GM18502 (cell line): Measurements from ENCODE around the gene AGR2.
"Not testable (repeated sequence)": the region's sequence is repeated elsewhere in the genome, so short reads cannot be mapped to it uniquely, and the experiment has no call there.

Source experiments
- ATAC-seq: cut with Tn5 transposase; IDR thresholded peaks from one replicate; pipeline ENCODE4 v1.9.1; 2021; ENCODE audit warnings: mild to moderate bottlenecking; ENCODE audit not compliant: unreplicated experiment, poor library complexity

Gene AGR2

DNA sequence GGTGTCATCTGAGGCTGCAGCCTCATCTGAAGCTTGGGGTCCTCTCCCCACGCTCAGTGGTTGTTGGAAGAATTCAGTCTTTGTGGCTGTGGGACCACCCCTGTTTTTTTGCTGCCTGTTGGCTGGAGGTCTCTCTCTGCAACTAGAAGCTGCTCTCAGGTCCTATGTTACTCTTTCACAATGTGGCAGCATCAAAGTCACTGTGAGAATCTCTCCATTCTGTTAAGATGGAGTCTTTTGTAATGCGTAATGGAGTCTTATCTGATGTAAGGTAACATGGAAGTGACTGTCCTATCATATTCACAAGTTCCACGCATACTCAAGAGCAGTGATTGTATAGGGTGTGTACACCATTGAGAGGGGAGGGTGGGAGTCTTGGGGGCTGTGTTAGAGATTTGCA is 26.3 kb downstream of the AGR2 start:
- ATAC-seq, result no peak

DNA sequence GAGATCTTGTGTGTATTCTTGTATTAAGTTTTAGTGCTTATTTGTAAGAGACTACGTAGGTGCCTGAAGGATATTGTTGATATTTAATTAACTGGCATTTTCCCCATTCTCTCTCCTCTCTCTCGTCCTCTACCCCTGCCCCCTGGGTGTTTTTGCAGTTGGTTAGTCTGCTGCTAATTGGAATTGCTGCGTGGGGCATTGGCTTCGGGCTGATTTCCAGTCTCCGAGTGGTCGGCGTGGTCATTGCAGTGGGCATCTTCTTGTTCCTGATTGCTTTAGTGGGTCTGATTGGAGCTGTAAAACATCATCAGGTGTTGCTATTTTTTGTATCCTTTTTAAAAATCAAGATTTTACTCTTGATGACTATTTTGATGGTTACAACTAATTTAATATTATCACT is 28.7 kb downstream of the AGR2 start:
- no peak for ATAC-seq

DNA sequence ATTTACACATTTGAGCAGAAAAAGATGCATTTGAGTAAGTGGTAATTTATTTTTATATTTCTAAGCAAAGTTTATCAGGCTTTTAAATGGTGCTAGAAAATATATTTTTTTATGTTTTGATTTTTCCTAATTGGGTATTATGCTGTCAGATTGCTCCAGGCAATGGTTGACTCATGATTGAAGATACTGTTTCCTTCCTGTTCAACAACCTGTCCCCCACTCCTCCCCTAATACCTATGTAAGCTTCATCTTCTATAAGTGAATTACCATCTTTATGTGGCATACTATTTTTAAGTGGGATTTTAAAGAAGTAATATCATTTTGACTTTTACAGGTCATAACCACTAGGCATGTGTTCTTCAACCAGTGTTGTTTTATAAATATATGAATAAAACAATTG is 29.8 kb downstream of the AGR2 start:
- ATAC-seq, result no peak

GRCh38 chr7:16774294-16774693 is 30.5 kb downstream of the AGR2 start:
- no peak for ATAC-seq

DNA sequence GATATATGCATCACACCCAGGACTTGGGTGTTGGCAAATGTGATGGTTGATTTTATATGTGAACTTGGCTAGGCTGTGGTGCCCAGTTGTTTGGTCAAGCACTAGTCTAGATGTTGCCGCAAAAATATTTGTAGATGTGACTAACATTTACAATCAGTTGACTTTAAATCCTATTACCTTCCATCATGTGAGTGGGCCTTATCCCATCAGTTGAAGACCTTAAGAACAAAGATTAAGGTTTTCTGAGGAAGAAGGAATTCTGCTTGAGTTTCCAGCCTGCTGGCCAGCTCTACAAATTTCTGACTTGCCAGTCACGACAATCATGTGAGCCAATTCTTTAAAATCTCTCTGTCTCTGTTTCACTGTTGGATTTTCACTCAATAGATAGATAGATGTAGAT is 30.9 kb downstream of the AGR2 start:
- ATAC-seq, result no peak

- no peak for ATAC-seq
These were observed 31.5 kb downstream of the AGR2 start for GRCh38 chr7:16773326-16773725.

DNA sequence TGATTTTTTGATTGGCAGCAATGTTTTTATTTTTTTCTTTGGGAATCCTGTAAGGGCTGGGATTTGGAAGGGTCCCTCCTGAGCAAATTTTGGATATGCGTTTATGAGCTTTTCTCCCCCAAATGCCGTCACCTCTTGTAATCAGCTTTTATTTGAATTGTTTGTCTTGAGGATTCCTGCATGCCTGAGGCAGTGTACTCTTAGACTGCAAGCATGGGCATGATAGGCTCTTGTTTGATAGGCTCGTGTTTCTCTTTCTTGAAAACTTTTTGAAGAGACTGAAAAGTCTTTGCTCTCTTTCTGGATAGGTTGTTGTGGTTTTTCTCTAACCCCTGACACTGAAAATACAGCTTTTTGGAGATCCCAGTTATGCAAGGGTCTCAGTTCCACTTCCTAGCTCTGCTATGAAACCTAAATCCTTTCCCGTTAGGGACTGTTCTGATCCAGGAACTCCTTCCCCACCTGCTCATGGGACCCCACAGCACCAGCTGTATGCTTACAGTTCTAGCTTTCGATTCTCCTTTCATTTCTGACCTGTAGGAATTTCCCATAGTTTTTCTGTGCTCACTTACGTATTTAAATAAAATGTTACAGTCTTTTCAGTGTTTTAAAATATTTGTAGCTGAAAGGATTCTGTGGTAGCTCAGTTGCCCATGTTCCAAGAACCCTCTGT is 34.0 kb downstream of the AGR2 start:
- no peak for ATAC-seq

DNA sequence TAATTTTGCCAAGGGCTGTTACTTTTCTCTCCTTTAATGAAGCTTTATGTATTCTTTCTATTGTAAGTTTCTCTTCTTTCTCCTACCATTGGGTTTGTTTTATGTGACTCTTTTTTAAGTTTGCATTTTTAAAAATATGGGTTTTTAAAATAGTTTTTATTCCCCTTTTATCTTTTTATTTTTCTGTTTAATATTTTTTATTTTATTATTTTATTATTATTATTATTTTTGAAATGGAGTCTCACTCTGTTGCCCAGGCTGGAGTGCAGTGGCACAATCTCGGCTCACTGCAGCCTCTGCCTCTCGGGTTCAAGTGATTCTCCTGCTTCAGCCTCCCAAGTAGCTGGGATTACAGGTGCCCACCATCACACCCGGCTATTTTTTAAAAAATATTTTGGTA is 34.8 kb downstream of the AGR2 start:
- ATAC-seq, result not testable (repeated sequence)

DNA sequence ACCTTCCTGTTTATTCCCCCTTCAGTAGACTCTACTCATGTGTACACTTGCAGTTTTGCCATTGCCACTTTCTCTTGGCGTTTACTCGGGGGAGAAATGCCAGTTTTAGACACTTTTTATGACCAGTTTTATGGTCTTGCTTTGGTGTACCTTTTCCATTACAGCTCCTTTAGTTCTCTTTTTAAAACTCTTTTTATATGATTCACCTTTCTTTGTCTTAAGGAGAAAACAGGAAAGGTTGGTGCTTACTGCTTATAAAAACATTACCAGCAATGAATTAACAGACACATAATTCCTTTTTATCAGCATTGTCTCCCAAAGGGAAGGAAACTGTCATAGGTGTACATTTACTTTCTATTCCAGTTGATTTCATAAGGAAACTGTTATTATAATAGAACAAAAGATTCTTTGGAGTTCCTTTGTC is 39.4 kb downstream of the AGR2 start:
- no peak for ATAC-seq

DNA sequence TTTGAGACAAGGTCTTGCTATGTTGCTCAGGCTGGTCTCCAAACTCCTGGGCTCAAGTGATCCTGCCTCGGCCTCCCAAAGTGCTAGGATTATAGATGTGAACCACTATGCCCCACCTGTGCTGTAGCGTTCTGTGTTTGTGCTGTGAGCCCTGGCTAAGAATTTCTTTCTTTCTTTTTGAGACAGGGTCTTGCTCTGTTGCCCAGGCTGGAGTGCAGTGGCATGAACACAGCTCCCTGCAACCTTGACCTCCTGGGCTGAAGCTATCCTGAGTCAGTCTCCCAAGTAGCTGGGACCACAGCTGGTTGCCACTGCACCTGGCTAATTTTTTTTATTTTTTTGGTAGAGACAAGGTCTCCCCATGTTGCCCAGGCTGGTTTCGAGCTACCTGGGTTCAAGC is 39.9 kb downstream of the AGR2 start:
- ATAC-seq, result no peak

DNA sequence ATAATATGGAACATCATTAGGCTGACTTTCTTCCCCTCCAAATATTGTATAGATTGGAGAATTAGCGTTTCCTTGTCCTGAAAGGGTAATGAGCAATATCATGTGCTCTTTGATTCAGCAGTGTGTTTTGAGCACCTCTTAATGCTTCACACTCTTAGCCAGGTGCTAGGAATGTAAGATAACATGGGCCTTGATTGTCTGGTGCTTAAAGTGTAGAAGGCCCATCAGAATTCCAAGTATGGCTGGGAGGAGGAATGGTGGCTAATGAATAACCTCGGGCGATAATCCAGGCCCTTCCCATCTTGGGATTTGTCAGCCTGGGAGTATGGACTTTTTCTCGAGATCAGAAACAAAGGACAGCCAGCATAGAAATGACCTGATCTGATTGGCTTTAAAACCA is 42.6 kb downstream of the AGR2 start:
- ATAC-seq, result no peak

DNA sequence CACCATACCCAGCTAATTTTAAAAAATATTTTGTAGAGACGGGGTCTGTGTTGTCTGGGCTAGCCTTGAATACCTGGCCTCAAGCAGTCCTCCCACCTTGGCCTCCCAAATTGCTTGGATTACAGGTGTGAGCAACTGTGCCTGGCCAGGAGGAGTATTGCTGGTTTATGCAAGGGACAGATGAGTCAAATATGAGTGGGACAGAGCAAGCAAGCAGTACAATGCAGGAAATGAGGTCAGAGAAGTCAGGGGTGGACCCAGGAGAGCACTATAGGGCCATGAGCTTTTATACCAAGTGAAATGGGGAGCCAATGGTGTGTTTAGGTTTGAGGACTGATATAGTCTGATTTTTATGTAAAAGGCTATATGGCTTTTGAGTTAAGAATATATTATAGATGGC is 45.0 kb downstream of the AGR2 start:
- ATAC-seq, result no peak

GRCh38 chr7:16758631-16759611 is 45.9 kb downstream of the AGR2 start:
- no peak for ATAC-seq

GRCh38 chr7:16758036-16758435 is 46.8 kb downstream of the AGR2 start:
- no peak for ATAC-seq

DNA sequence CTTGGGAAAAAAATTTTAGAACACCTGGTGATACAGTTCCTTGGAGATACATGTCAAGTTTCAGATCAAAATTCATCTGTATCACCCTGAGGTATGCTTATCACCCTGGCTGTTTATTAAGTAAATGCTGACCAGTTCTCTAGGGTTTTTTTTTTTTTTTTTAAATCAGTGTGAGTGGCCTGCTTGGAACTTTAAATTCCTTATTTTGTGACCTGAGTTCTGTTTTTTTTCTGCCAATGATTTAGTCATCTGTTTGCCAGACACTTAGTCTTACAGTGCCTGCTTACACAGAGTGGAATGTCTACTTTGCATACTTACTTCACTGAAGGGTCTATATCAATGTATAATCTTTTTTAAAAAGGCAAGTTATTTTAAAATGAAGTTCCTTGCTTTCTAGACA is 49.4 kb downstream of the AGR2 start:
- no peak for ATAC-seq

GRCh38 chr7:16754856-16755317 is 49.9 kb downstream of the AGR2 start:
- ATAC-seq, result no peak

GRCh38 chr7:16753932-16754855 is 50.6 kb downstream of the AGR2 start:
- peak; percentile 21 for ATAC-seq

- ATAC-seq, result peak; percentile 92
These were observed 51.5 kb downstream of the AGR2 start, which contains the start of gene TSPAN13 for GRCh38 chr7:16753102-16753931. TSPAN13 (plus strand) TSS chr7:16753755; CDS start chr7:16753968, 213 bp downstream.

- no peak for ATAC-seq
These were observed 57.7 kb downstream of the AGR2 start for GRCh38 chr7:16747102-16747501.
